ENCODE measurements around the gene DGKE. TPM values are rescaled to one million over a fixed set of nuclear protein-coding genes. Genes with fewer than 3 reads are reported as not detected.
A peak's percentile ranks its signal among the peaks of the same experiment; 100 is the strongest.

Gene DGKE
- total RNA-seq, 4 donors from 2014 or later, result 14.4 to 31.2 (median 23.1) TPM

- H3K27me3 ChIP-seq, result no peaks in the 10 kb centered on the region
- DNase-seq, result no peak
- H3K9me3 ChIP-seq, result no peaks in the 10 kb centered on the region
- H3K36me3 ChIP-seq, result no peaks in the 10 kb centered on the region
- intact Hi-C loops (cut with DNase I; ENCODE audit: low total_unique reads), result no loop called here
- H3K4me1 ChIP-seq, result no peaks in the 10 kb centered on the region
- TF ChIP-seq CTCF (IDR thresholded peaks at IDR 0.05) (no peak), POLR2A (IDR thresholded peaks at IDR 0.05) (no peak)
- no peak overlapping the region for H3K4me3 ChIP-seq
- H3K27ac ChIP-seq, result no peak overlapping the region
These were observed 57.1 kb downstream of the DGKE start for GRCh38 chr17:56890906-56891674.

- DNase-seq, result no peak
- Histone ChIP-seq H3K27me3 (no peaks in the 10 kb centered on the region), H3K27ac (no peak overlapping the region), H3K36me3 (no peaks in the 10 kb centered on the region), H3K9me3 (no peaks in the 10 kb centered on the region), H3K4me3 (no peak overlapping the region), H3K4me1 (no peaks in the 10 kb centered on the region)
- intact Hi-C loops (cut with DNase I; ENCODE audit: low total_unique reads), result no loop called here
- TF ChIP-seq POLR2A (IDR thresholded peaks at IDR 0.05), result no peak
- peak in 3 of 4 experiments; percentile 15 to 35 (median 33) for TF ChIP-seq CTCF (IDR thresholded peaks at IDR 0.05)
These were observed 57.8 kb downstream of the DGKE start for GRCh38 chr17:56891751-56892150.

- DNase-seq, result no peak
- H3K27me3 ChIP-seq, result no peaks in the 10 kb centered on the region
- H3K27ac ChIP-seq, result no peak overlapping the region
- H3K4me1 ChIP-seq, result no peaks in the 10 kb centered on the region
- H3K36me3 ChIP-seq, result no peaks in the 10 kb centered on the region
- no peak for TF ChIP-seq CTCF (IDR thresholded peaks at IDR 0.05)
- TF ChIP-seq POLR2A (IDR thresholded peaks at IDR 0.05), result no peak
- no peak overlapping the region for H3K4me3 ChIP-seq
- no peaks in the 10 kb centered on the region for H3K9me3 ChIP-seq
- intact Hi-C loops (cut with DNase I; ENCODE audit: low total_unique reads), result no loop called here
These were observed 58.4 kb downstream of the DGKE start for GRCh38 chr17:56892333-56892732.

GRCh38 chr17:56893503-56893902 is 59.6 kb downstream of the DGKE start:
- Histone ChIP-seq H3K36me3 (no peaks in the 10 kb centered on the region), H3K4me3 (no peak overlapping the region), H3K27ac (no peak overlapping the region), H3K9me3 (no peaks in the 10 kb centered on the region), H3K27me3 (no peaks in the 10 kb centered on the region), H3K4me1 (no peaks in the 10 kb centered on the region)
- DNase-seq, result no peak
- TF ChIP-seq POLR2A (IDR thresholded peaks at IDR 0.05), result no peak
- no peak for TF ChIP-seq CTCF (IDR thresholded peaks at IDR 0.05)
- intact Hi-C loops (cut with DNase I; ENCODE audit: low total_unique reads), result no loop called here

GRCh38 chr17:56894859-56895455 is 61.0 kb downstream of the DGKE start:
- intact Hi-C loops (cut with DNase I; ENCODE audit: low total_unique reads), result no loop called here
- TF ChIP-seq CTCF (IDR thresholded peaks at IDR 0.05), result no peak
- TF ChIP-seq POLR2A (IDR thresholded peaks at IDR 0.05), result no peak

More at GRCh38 chr17:56894859-56895455, 61.0 kb downstream of the DGKE start:
- Histone ChIP-seq H3K4me1 (no peaks in the 10 kb centered on the region), H3K36me3 (no peaks in the 10 kb centered on the region), H3K27ac (no peak overlapping the region), H3K27me3 (no peaks in the 10 kb centered on the region), H3K9me3 (no peaks in the 10 kb centered on the region), H3K4me3 (no peak overlapping the region)
- DNase-seq, result no peak
